ENCODE measurements around the gene SCRN1. TPM values are rescaled to one million over a fixed set of nuclear protein-coding genes. Genes with fewer than 3 reads are reported as not detected.

SCRN1 gene
- total RNA-seq, 2 experiments from 2014 or later = 37.1 to 62.7 TPM

GRCh38 chr7:29914180-29914579, 75.4 kb downstream of the SCRN1 start:
- no TSS peak for BruUV-seq (replicated peaks)
- intact Hi-C loops (cut with micrococcal nuclease; ENCODE audit: unreplicated experiment) = no loop called here

GRCh38 chr7:29906200-29907022, 83.2 kb downstream of the SCRN1 start:
- no peaks in the 10 kb centered on the region for H4K20me1 ChIP-seq (ENCODE audit: insufficient read depth, low read length)
- intact Hi-C loops (cut with micrococcal nuclease; ENCODE audit: unreplicated experiment) = no loop called here
- H3K4me3 ChIP-seq (ENCODE audit: low read depth, low read length, poor library complexity, severe bottlenecking) = no peak overlapping the region
- no peaks in the 10 kb centered on the region for H3K79me2 ChIP-seq (ENCODE audit: insufficient read depth, low read depth, low read length)
- H2AFZ ChIP-seq (ENCODE audit: low read length) = no peak overlapping the region
- CTCF ChIA-PET (ENCODE audit: unreplicated experiment) = no interaction called here
- DNase-seq (ENCODE audit: low spot score) = no peak
- H3K4me2 ChIP-seq (ENCODE audit: low read length) = no peak overlapping the region
- H3K9me2 ChIP-seq (ENCODE audit: insufficient read depth, low read length) = no peaks in the 10 kb centered on the region
- POLR2A ChIA-PET = interaction anchor here (0.9 to 1.3 kb wide), 2 partner anchors 24 to 176 kb away, joined by 3 read pairs; no protein-coding TSS in a partner anchor
- TF ChIP-seq CTCF (conservative IDR thresholded peaks at IDR 0.05; ENCODE audit: low read length) = no peak
- TF ChIP-seq EZH2phosphoT487 (IDR thresholded peaks at IDR 0.05; ENCODE audit: borderline replicate concordance, low read depth, low read length) = no peak
- H3K36me3 ChIP-seq (ENCODE audit: insufficient read depth, low read length) = no peaks in the 10 kb centered on the region
- H3K9me3 ChIP-seq (ENCODE audit: low read length) = peaks cover 14% of the 10 kb centered on the region; the same call in 1 of the 2 replicates
- H3K4me1 ChIP-seq (ENCODE audit: insufficient read depth, low read length, poor library complexity, severe bottlenecking) = no peaks in the 10 kb centered on the region
- BruUV-seq (replicated peaks) = no TSS peak
- H3K27ac ChIP-seq (ENCODE audit: low read depth, low read length, poor library complexity, severe bottlenecking) = no peak overlapping the region

More at GRCh38 chr7:29914180-29914579, 75.4 kb downstream of the SCRN1 start:
- no peak for TF ChIP-seq EZH2phosphoT487 (IDR thresholded peaks at IDR 0.05; ENCODE audit: borderline replicate concordance, low read depth, low read length)
- TF ChIP-seq CTCF (conservative IDR thresholded peaks at IDR 0.05; ENCODE audit: low read length) = no peak
- Histone ChIP-seq H3K4me1 (ENCODE audit: insufficient read depth, low read length, poor library complexity, severe bottlenecking) (no peaks in the 10 kb centered on the region), H3K4me2 (ENCODE audit: low read length) (no peak overlapping the region), H2AFZ (ENCODE audit: low read length) (no peak overlapping the region), H3K4me3 (ENCODE audit: low read depth, low read length, poor library complexity, severe bottlenecking) (no peak overlapping the region), H3K79me2 (ENCODE audit: insufficient read depth, low read depth, low read length) (no peaks in the 10 kb centered on the region), H4K20me1 (ENCODE audit: insufficient read depth, low read length) (no peaks in the 10 kb centered on the region), H3K27ac (ENCODE audit: low read depth, low read length, poor library complexity, severe bottlenecking) (no peak overlapping the region), H3K36me3 (ENCODE audit: insufficient read depth, low read length) (peaks cover 6% of the 10 kb centered on the region; the same call in 1 of the 2 replicates), H3K9me2 (ENCODE audit: insufficient read depth, low read length) (no peaks in the 10 kb centered on the region), H3K9me3 (ENCODE audit: low read length) (no peaks in the 10 kb centered on the region)
- DNase-seq (ENCODE audit: low spot score) = no peak
- POLR2A ChIA-PET = interaction anchor here (0.6 kb wide), 1 partner anchor 1226 kb away, joined by 5 read pairs; no protein-coding TSS in a partner anchor
- CTCF ChIA-PET (ENCODE audit: unreplicated experiment) = no interaction called here

- no peaks in the 10 kb centered on the region for H3K4me1 ChIP-seq (ENCODE audit: insufficient read depth, low read length, poor library complexity, severe bottlenecking)
- H3K9me2 ChIP-seq (ENCODE audit: insufficient read depth, low read length) = no peaks in the 10 kb centered on the region
- intact Hi-C loops (cut with micrococcal nuclease; ENCODE audit: unreplicated experiment) = no loop called here
- no peak for DNase-seq (ENCODE audit: low spot score)
- H3K4me3 ChIP-seq (ENCODE audit: low read depth, low read length, poor library complexity, severe bottlenecking) = no peak overlapping the region
- 0 out of 2 replicates have a peak, but pooled peaks cover 2% of the 10 kb centered on the region for H3K9me3 ChIP-seq (ENCODE audit: low read length)
- H4K20me1 ChIP-seq (ENCODE audit: insufficient read depth, low read length) = no peaks in the 10 kb centered on the region
- no peak overlapping the region for H3K27ac ChIP-seq (ENCODE audit: low read depth, low read length, poor library complexity, severe bottlenecking)
- BruUV-seq (replicated peaks) = no TSS peak
- no peak overlapping the region for H3K4me2 ChIP-seq (ENCODE audit: low read length)
- H3K79me2 ChIP-seq (ENCODE audit: insufficient read depth, low read depth, low read length) = no peaks in the 10 kb centered on the region
- no peak for TF ChIP-seq CTCF (conservative IDR thresholded peaks at IDR 0.05; ENCODE audit: low read length)
- no peak for TF ChIP-seq EZH2phosphoT487 (IDR thresholded peaks at IDR 0.05; ENCODE audit: borderline replicate concordance, low read depth, low read length)
- CTCF ChIA-PET (ENCODE audit: unreplicated experiment) = no interaction called here
- no peaks in the 10 kb centered on the region for H3K36me3 ChIP-seq (ENCODE audit: insufficient read depth, low read length)
- POLR2A ChIA-PET = no interaction called here
- H2AFZ ChIP-seq (ENCODE audit: low read length) = no peak overlapping the region
Observed at GRCh38 chr7:29900745-29901144, 88.9 kb downstream of the SCRN1 start.

Measured in OCI-LY7 (cell line).